AG04450 (cell line): ENCODE results near the gene TJAP1. TPM values are rescaled to one million over a fixed set of nuclear protein-coding genes. Genes with fewer than 3 reads are reported as not detected.

Experiments
- CTCF ChIA-PET: fragments of 300-600, 350-600 bp; formaldehyde crosslinking; extraction: SDS; loops from one replicate; lab custom pipeline; 2022; ENCODE audit warnings: antibody characterized with exemption, inconsistent platforms; lab: Charles Lee
- POLR2A ChIA-PET: fragments of 350-600 bp; formaldehyde crosslinking; extraction: SDS; loops from one replicate; lab custom pipeline; 2021; ENCODE audit warnings: antibody characterized with exemption, inconsistent platforms; lab: Yijun Ruan, JAX
- DNase-seq: peaks from one replicate; pipeline ENCODE4 v3.0.0-alpha.2; 2011; ENCODE audit warnings: low read depth, low spot score
- H3K27ac ChIP-seq: one replicate; pipeline ENCODE4 v1.5.1; 2012; ENCODE audit warnings: low read depth, low read length, control low read depth
- H3K27me3 ChIP-seq: one replicate; pipeline ENCODE4 v1.6.0; 2012; ENCODE audit warnings: low read length; ENCODE audit not compliant: control insufficient read depth, insufficient read depth
- H3K4me3 ChIP-seq: 2 replicates; pipeline ENCODE4 v1.5.1; 2011; ENCODE audit warnings: mild to moderate bottlenecking, low read depth, low read length, control low read depth
- H3K9me3 ChIP-seq: 2 replicates; pipeline ENCODE4 v1.5.1; 2012; ENCODE audit warnings: low read length; ENCODE audit not compliant: control insufficient read depth, insufficient read depth
- CTCF ChIP-seq: IDR thresholded peaks from 2 replicates; pipeline ENCODE4 v1.5.1; 2011; ENCODE audit warnings: low read depth, low read length, control low read depth, inconsistent platforms
- polyA plus RNA-seq: library from polyadenylated mRNA; depleted of rRNA; stranded (reverse); fragments of >200 nt; gene quantifications from 2 replicates; pipeline ENCODE4 v1.2.3, GENCODE V29; 2011; rRNA removed
- small RNA-seq: library from RNA; depleted of rRNA; stranded (forward); fragments of <200 nt; gene quantifications from one replicate; pipeline ENCODE3, GENCODE V24; 2012; ENCODE audit warnings: low read depth; ENCODE audit not compliant: insufficient read length

TJAP1 gene
- polyA plus RNA-seq, 1 experiment: 20.4 TPM

GRCh38 chr6:43547222-43547621 is 69.9 kb downstream of the TJAP1 start:
- no peak for TF ChIP-seq CTCF
- CTCF ChIA-PET: interaction anchor here (0.6 kb wide), 1 partner anchor 9 kb away, joined by 6 read pairs; no protein-coding TSS in a partner anchor
- POLR2A ChIA-PET: interaction anchor here (1.1 kb wide), 1 partner anchor 29 kb away, joined by 3 read pairs; the partner anchor contains the start of genes POLH and XPO5
- Histone ChIP-seq H3K27ac (no peak overlapping the region), H3K9me3 (no peaks in the 10 kb centered on the region), H3K27me3 (no peaks in the 10 kb centered on the region), H3K4me3 (no peak overlapping the region)
- no peak for DNase-seq

Small RNA genes lying within 50 kb of the gene (small RNA-seq; reads per million reads assigned to genes)
- gene MIR6780B: not detected
- gene RF00426: not detected
- not detected for gene RNU6-1113P

Other genes starting within 250 kb of the TJAP1 start
- gene DNPH1, start 248.1 kb upstream of the TJAP1 start, polyA plus RNA-seq: 36.9 and 42.4 TPM in 2 replicates
- gene TTBK1, start 234.1 kb upstream of the TJAP1 start, polyA plus RNA-seq: not detected in 2 replicates
- gene SLC22A7, start 179.3 kb upstream of the TJAP1 start, polyA plus RNA-seq: not detected in 2 replicates
- not detected in 2 replicates for gene CRIP3, start 168.7 kb upstream of the TJAP1 start, polyA plus RNA-seq
- gene ZNF318, start 107.9 kb upstream of the TJAP1 start, polyA plus RNA-seq: 12.5 and 14.9 TPM in 2 replicates
- gene ABCC10, start 50.0 kb upstream of the TJAP1 start, polyA plus RNA-seq: 10.6 and 12.0 TPM in 2 replicates
- 0.62 and 0.86 TPM in 2 replicates for gene DLK2, start 22.0 kb upstream of the TJAP1 start, polyA plus RNA-seq
- gene LRRC73, start 32.8 kb downstream of the TJAP1 start, polyA plus RNA-seq: 0.14 and 0.16 TPM in 2 replicates
- 241 and 262 TPM in 2 replicates for gene YIPF3, start 39.4 kb downstream of the TJAP1 start, polyA plus RNA-seq
- gene POLR1C, start 39.5 kb downstream of the TJAP1 start, polyA plus RNA-seq: 48.1 and 50.8 TPM in 2 replicates
- 28.4 and 31.5 TPM in 2 replicates for gene XPO5, start 98.5 kb downstream of the TJAP1 start, polyA plus RNA-seq
- 22.1 and 26.6 TPM in 2 replicates for gene POLH, start 98.6 kb downstream of the TJAP1 start, polyA plus RNA-seq
- 60.8 and 72.5 TPM in 2 replicates for gene GTPBP2, start 151.7 kb downstream of the TJAP1 start, polyA plus RNA-seq
- 37.1 and 39.3 TPM in 2 replicates for gene MAD2L1BP, start 158.3 kb downstream of the TJAP1 start, polyA plus RNA-seq
- gene RSPH9, start 167.5 kb downstream of the TJAP1 start, polyA plus RNA-seq: 0.37 and 0.51 TPM in 2 replicates
- gene MRPS18A, start 210.2 kb downstream of the TJAP1 start, polyA plus RNA-seq: 41.0 and 59.7 TPM in 2 replicates